HCT116 (cell line): ENCODE measurements around the gene NIM1K. TPM values are rescaled to one million over a fixed set of nuclear protein-coding genes. Genes with fewer than 3 reads are reported as not detected.

Experiments used
- ATAC-seq: fragments of 200-7000 bp; cut with Tn5 transposase; 2 replicates; pipeline ENCODE4 v1.9.1; 2020; ENCODE audit warnings: mild to moderate bottlenecking, moderate library complexity
- BruUV-seq: library from RNA; stranded (reverse); fragments of 400-500 nt; replicated peaks from 2 replicates; lab custom pipeline; 2021; lab: Mats Ljungman, UMichigan
- CTCF ChIA-PET: fragments of 300-600 bp; sonication (Branson Sonifier 250); formaldehyde crosslinking; loops from one replicate; lab custom pipeline; 2021; ENCODE audit warnings: antibody characterized with exemption; lab: Charles Lee
- POLR2A ChIA-PET: fragments of 300-600, 350-600 bp; sonication (Branson Sonifier 250); formaldehyde crosslinking; loops from one replicate; lab custom pipeline; 2021; ENCODE audit warnings: antibody characterized with exemption; lab: Charles Lee
- RAD21 ChIA-PET, 2 experiments: fragments of 300-600 bp; sonication (Branson Sonifier 250); formaldehyde crosslinking; loops; one replicate each; lab custom pipeline; 2023; ENCODE audit warnings: low total read pairs in 2 of 2; ENCODE audit not compliant: uncharacterized antibody in 2 of 2, unreplicated experiment in 2 of 2, low non-redundant PET in 1 of 2; lab: Charles Lee
- DNase-seq: peaks from one replicate; pipeline ENCODE4 v3.0.0-alpha.2; 2010; ENCODE audit warnings: low read depth, low spot score
- H2AFZ ChIP-seq: fragments of 200-600 bp; shearing (Covaris generic), sonication (generic); 2 replicates; pipeline ENCODE4 v1.6.1; 2017; ENCODE audit warnings: low read depth, mixed run types, mixed read lengths, antibody characterized with exemption, low read length; ENCODE audit not compliant: poor library complexity, severe bottlenecking
- H3K27ac ChIP-seq: 2 replicates; pipeline ENCODE4 v1.5.1; 2012; ENCODE audit warnings: low read depth, low read length
- H3K27me3 ChIP-seq: fragments of 200-600 bp; sonication (generic); 2 replicates; pipeline ENCODE4 v1.6.1; 2016; ENCODE audit warnings: mixed run types, low read length, mixed read lengths; ENCODE audit not compliant: insufficient read depth
- H3K36me3 ChIP-seq, 2 experiments: fragments of 200-500 bp in 1 of 2; fragments of 200-600 bp in 1 of 2; sonication (Bioruptor generic) in 1 of 2; sonication (generic) in 1 of 2; 2 replicates each; pipeline versions ENCODE4 v1.5.1 to v1.6.1; 2014 to 2016; ENCODE audit warnings: low read length in 2 of 2, inconsistent platforms in 1 of 2, mixed read lengths in 1 of 2, mixed run types in 1 of 2; ENCODE audit not compliant: insufficient read depth in 2 of 2, control insufficient read depth in 1 of 2
- H3K4me1 ChIP-seq, 2 experiments: fragments of 200-600 bp in 1 of 2; sonication (generic) in 1 of 2; 2 replicates each; pipeline versions ENCODE4 v1.5.1 to v1.6.1; 2012 to 2017; ENCODE audit warnings: low read length in 2 of 2, inconsistent platforms in 1 of 2, mild to moderate bottlenecking in 1 of 2, mixed read lengths in 1 of 2, mixed run types in 1 of 2, moderate library complexity in 1 of 2; ENCODE audit not compliant: insufficient read depth in 2 of 2, control insufficient read depth in 1 of 2
- H3K4me2 ChIP-seq: fragments of 200-600 bp; sonication (generic); 2 replicates; pipeline ENCODE4 v1.6.1; 2017; ENCODE audit warnings: mixed run types, low read length, mixed read lengths
- H3K4me3 ChIP-seq, 2 experiments: fragments of 200-600 bp in 1 of 2; sonication (generic) in 1 of 2; replicated peaks in 1 of 2; 2 replicates each; pipeline ENCODE4 v1.5.1; 2011 to 2016; ENCODE audit warnings: low read length in 2 of 2, control low read depth in 1 of 2, low read depth in 1 of 2, mild to moderate bottlenecking in 1 of 2, mixed read lengths in 1 of 2, mixed run types in 1 of 2
- H3K79me2 ChIP-seq: fragments of 200-600 bp; sonication (generic); 2 replicates; pipeline ENCODE4 v1.6.1; 2017; ENCODE audit warnings: mild to moderate bottlenecking, mixed run types, low read length, moderate library complexity, mixed read lengths; ENCODE audit not compliant: insufficient read depth
- H3K9ac ChIP-seq: fragments of 200-600 bp; sonication (generic); 2 replicates; pipeline ENCODE4 v1.6.1; 2016; ENCODE audit warnings: low read length, mixed read lengths
- H3K9me2 ChIP-seq: fragments of 200-600 bp; sonication (generic), shearing (Covaris generic); 2 replicates; pipeline ENCODE4 v1.6.1; 2017; ENCODE audit warnings: mixed run types, mild to moderate bottlenecking, moderate library complexity; ENCODE audit not compliant: insufficient read depth
- H3K9me3 ChIP-seq, 2 experiments: fragments of 200-500 bp in 1 of 2; fragments of 200-600 bp in 1 of 2; sonication (Bioruptor generic) in 1 of 2; sonication (generic) in 1 of 2; 2 replicates each; pipeline ENCODE4 v1.6.1; 2014 to 2017; ENCODE audit warnings: low read length in 2 of 2, mixed read lengths in 2 of 2, inconsistent platforms in 1 of 2, low read depth in 1 of 2, mild to moderate bottlenecking in 1 of 2, mixed run types in 1 of 2, moderate library complexity in 1 of 2; ENCODE audit not compliant: control insufficient read depth in 1 of 2, insufficient read depth in 1 of 2
- H4K20me1 ChIP-seq: fragments of 200-600 bp; sonication (generic), shearing (Covaris generic); 2 replicates; pipeline ENCODE4 v1.6.1; 2017; ENCODE audit warnings: mixed run types, mild to moderate bottlenecking, moderate library complexity; ENCODE audit not compliant: insufficient read depth
- EGR1 ChIP-seq: IDR thresholded peaks from 2 replicates; pipeline ENCODE4 v1.6.1; 2012; ENCODE audit warnings: low read depth
- EZH2 ChIP-seq: fragments of 200-600 bp; sonication (generic); IDR thresholded peaks from 2 replicates; pipeline ENCODE4 v1.6.1; 2017; ENCODE audit warnings: antibody characterized with exemption, mixed run types
- EZH2phosphoT487 ChIP-seq: fragments of 200-600 bp; IDR thresholded peaks from 2 replicates; pipeline ENCODE4 v1.6.1; 2018; ENCODE audit warnings: antibody characterized with exemption, borderline replicate concordance
- MAX ChIP-seq: IDR thresholded peaks from 2 replicates; pipeline ENCODE4 v1.6.1; 2012
- POLR2A ChIP-seq: IDR thresholded peaks from 2 replicates; pipeline ENCODE4 v1.7.0; 2011; ENCODE audit warnings: borderline replicate concordance; ENCODE audit not compliant: insufficient read depth, insufficient read length; ENCODE audit errors: extremely low read depth
- POLR2AphosphoS5 ChIP-seq: IDR thresholded peaks from 2 replicates; pipeline ENCODE4 v1.6.1; 2011; ENCODE audit warnings: mild to moderate bottlenecking, low read depth, low read length, moderate library complexity
- RAD21 ChIP-seq: IDR thresholded peaks from 2 replicates; pipeline ENCODE4 v1.6.1; 2012; ENCODE audit warnings: low read depth, mild to moderate bottlenecking
- SIN3A ChIP-seq: IDR thresholded peaks from 2 replicates; pipeline ENCODE4 v1.6.1; 2012; ENCODE audit warnings: low read depth
- SP1 ChIP-seq: IDR thresholded peaks from 2 replicates; pipeline ENCODE4 v1.6.1; 2012; ENCODE audit warnings: low read depth
- SRF ChIP-seq: IDR thresholded peaks from 2 replicates; pipeline ENCODE4 v1.6.1; 2012; ENCODE audit warnings: low read depth
- TCF7L2 ChIP-seq: IDR thresholded peaks from 2 replicates; pipeline ENCODE4 v1.7.0; 2011; ENCODE audit warnings: borderline replicate concordance, inconsistent platforms; ENCODE audit not compliant: insufficient read depth, insufficient read length; ENCODE audit errors: extremely low read depth
- ZBTB33 ChIP-seq: IDR thresholded peaks from 2 replicates; pipeline ENCODE4 v1.6.1; 2011; ENCODE audit warnings: mild to moderate bottlenecking, low read length, moderate library complexity; ENCODE audit not compliant: insufficient replicate concordance; ENCODE audit errors: extremely low read depth
- ZFX ChIP-seq: fragments of 450-650 bp; IDR thresholded peaks from 2 replicates; pipeline ENCODE4 v1.6.1; 2017
- ZNF274 ChIP-seq: fragments of 200-500 bp; sonication (Bioruptor generic); IDR thresholded peaks from 2 replicates; pipeline ENCODE4 v1.6.1; 2014; ENCODE audit warnings: mild to moderate bottlenecking, low read depth, low read length, inconsistent platforms
- intact Hi-C: fragments of 100-400 bp; cut with micrococcal nuclease; formaldehyde crosslinking; loops from 2 replicates; pipeline ENCODE4 v1.10.0; 2022
- total RNA-seq: library from RNA; stranded (reverse); gene quantifications from one replicate; pipeline ENCODE4 v1.2.1, GENCODE V29; 2021; ENCODE audit not compliant: unreplicated experiment

The NIM1K gene
- total RNA-seq, 1 experiment from 2014 or later, result 0.44 TPM

- Histone ChIP-seq H3K27me3 (no peaks in the 10 kb centered on the region), H3K4me1 (no peaks in the 10 kb centered on the region), H3K36me3 (no peaks in the 10 kb centered on the region), H2AFZ (no peak overlapping the region), H3K4me2 (no peak overlapping the region), H3K9me3 (no peaks in the 10 kb centered on the region), H4K20me1 (no peaks in the 10 kb centered on the region), H3K27ac (no peak overlapping the region), H3K79me2 (no peaks in the 10 kb centered on the region), H3K9me2 (no peaks in the 10 kb centered on the region), H3K4me3 (no peak overlapping the region), H3K9ac (no peak overlapping the region)
- ChIA-PET POLR2A (no interaction called here), RAD21 (no interaction called here), CTCF (no interaction called here)
- BruUV-seq, result no TSS peak
- intact Hi-C loops, result no loop called here
- DNase-seq (no peak), ATAC-seq (no peak)
- TF ChIP-seq SP1 (no peak), TCF7L2 (no peak), RAD21 (no peak), POLR2AphosphoS5 (no peak), ZFX (no peak), EZH2phosphoT487 (no peak), SRF (no peak)
Observed at GRCh38 chr5:43281840-43282658, 90.0 kb downstream of the NIM1K start.

- ChIA-PET RAD21 (no interaction called here), CTCF (no interaction called here)
Observed at GRCh38 chr5:43286623-43287022, 94.6 kb downstream of the NIM1K start.

More at GRCh38 chr5:43286623-43287022, 94.6 kb downstream of the NIM1K start:
- H3K9me3 ChIP-seq, result no peaks in the 10 kb centered on the region
- no peak overlapping the region for H3K9ac ChIP-seq
- no peaks in the 10 kb centered on the region for H3K4me1 ChIP-seq
- no peak overlapping the region for H2AFZ ChIP-seq
- no TSS peak for BruUV-seq
- no peak overlapping the region for H3K4me3 ChIP-seq
- DNase-seq, result no peak
- H4K20me1 ChIP-seq, result no peaks in the 10 kb centered on the region
- POLR2A ChIA-PET, result no interaction called here
- no peak overlapping the region for H3K4me2 ChIP-seq
- H3K36me3 ChIP-seq, result peaks cover 7 to 8% of the 10 kb centered on the region in 2 experiments; a peak in 1 of 4 replicates
- no peaks in the 10 kb centered on the region for H3K9me2 ChIP-seq
- H3K79me2 ChIP-seq, result no peaks in the 10 kb centered on the region
- no peak overlapping the region for H3K27ac ChIP-seq
- no peak for ATAC-seq
- intact Hi-C loops, result no loop called here
- TF ChIP-seq RAD21, result no peak
- no peak for TF ChIP-seq ZNF274
- TF ChIP-seq SIN3A, result no peak
- no peak for TF ChIP-seq POLR2AphosphoS5
- no peak for TF ChIP-seq EZH2
- no peak for TF ChIP-seq ZBTB33
- TF ChIP-seq EGR1, result no peak
- no peak for TF ChIP-seq POLR2A
- no peak for TF ChIP-seq ZFX
- TF ChIP-seq EZH2phosphoT487, result no peak
- no peak for TF ChIP-seq MAX
- no peak for TF ChIP-seq TCF7L2
- no peaks in the 10 kb centered on the region for H3K27me3 ChIP-seq
